Neural progenitor cell (in vitro differentiated cells): ENCODE measurements around the gene PCDHGB2. TPM values are rescaled to one million over a fixed set of nuclear protein-coding genes. Genes with fewer than 3 reads are reported as not detected.

ENCODE experiments used
- DNase-seq: peaks from one replicate; pipeline ENCODE4 v3.0.0-alpha.2; 2016; ENCODE audit warnings: low spot score
- H2AFZ ChIP-seq: fragments of 200-600 bp; sonication (generic); replicated peaks from 2 replicates; pipeline ENCODE4 v1.6.1; 2016; ENCODE audit warnings: antibody characterized with exemption
- H3F3A ChIP-seq: fragments of 200-600 bp; sonication (generic); 2 replicates; pipeline ENCODE4 v1.6.1; 2016; ENCODE audit warnings: antibody characterized with exemption, low read depth
- H3K27ac ChIP-seq: fragments of 200-600 bp; sonication (generic); 2 replicates; pipeline ENCODE4 v1.5.1; 2016; ENCODE audit warnings: mild to moderate bottlenecking
- H3K27me3 ChIP-seq: fragments of 200-600 bp; sonication (generic); 2 replicates; pipeline ENCODE4 v1.6.1; 2016; ENCODE audit warnings: mild to moderate bottlenecking, moderate library complexity
- H3K36me3 ChIP-seq: fragments of 200-600 bp; sonication (generic); 2 replicates; pipeline ENCODE4 v1.5.1; 2016
- H3K4me1 ChIP-seq: fragments of 200-600 bp; sonication (generic); 2 replicates; pipeline ENCODE4 v1.6.1; 2016; ENCODE audit warnings: mixed run types
- H3K4me2 ChIP-seq: fragments of 200-600 bp; sonication (generic); 2 replicates; pipeline ENCODE4 v1.6.1; 2016
- H3K4me3 ChIP-seq: fragments of 200-600 bp; sonication (generic); 2 replicates; pipeline ENCODE4 v1.5.1; 2016
- H3K79me2 ChIP-seq: fragments of 200-600 bp; sonication (generic); 2 replicates; pipeline ENCODE4 v1.6.1; 2016; ENCODE audit warnings: low read depth
- H3K9ac ChIP-seq: fragments of 200-600 bp; sonication (generic); 2 replicates; pipeline ENCODE4 v1.6.1; 2016
- H3K9me3 ChIP-seq: fragments of 200-600 bp; sonication (generic); 2 replicates; pipeline ENCODE4 v1.5.1; 2016; ENCODE audit warnings: low read depth
- H4K20me1 ChIP-seq: fragments of 200-600 bp; sonication (generic); 2 replicates; pipeline ENCODE4 v1.6.1; 2016; ENCODE audit warnings: low read depth
- H3K27ac Mint-ChIP-seq: 3 replicates; pipeline ENCODE4 v1.8.0; 2021; ENCODE audit warnings: mixed read lengths
- H3K27me3 Mint-ChIP-seq: 2 replicates; pipeline ENCODE4 v1.8.0; 2022; ENCODE audit warnings: low read depth, mild to moderate bottlenecking, inconsistent platforms, moderate library complexity, mixed read lengths; ENCODE audit not compliant: insufficient read depth
- H3K36me3 Mint-ChIP-seq: 3 replicates; pipeline ENCODE4 v1.8.0; 2021; ENCODE audit warnings: mixed read lengths
- H3K4me1 Mint-ChIP-seq: 3 replicates; pipeline ENCODE4 v1.8.0; 2021; ENCODE audit warnings: mixed read lengths
- H3K4me3 Mint-ChIP-seq: 3 replicates; pipeline ENCODE4 v1.8.0; 2021; ENCODE audit warnings: mild to moderate bottlenecking, moderate library complexity, mixed read lengths
- H3K9me3 Mint-ChIP-seq: 3 replicates; pipeline ENCODE4 v1.8.0; 2020; ENCODE audit warnings: mixed read lengths
- EZH2 ChIP-seq: fragments of 200-600 bp; sonication (generic); IDR thresholded peaks from 2 replicates; pipeline ENCODE4 v1.6.1; 2017; ENCODE audit warnings: antibody characterized with exemption, mild to moderate bottlenecking, moderate library complexity
- EZH2phosphoT487 ChIP-seq: fragments of 200-600 bp; sonication (generic); IDR thresholded peaks from 2 replicates; pipeline ENCODE4 v1.6.1; 2017; ENCODE audit warnings: antibody characterized with exemption
- total RNA-seq: library from RNA; depleted of rRNA; stranded (reverse); fragments of >200 nt; gene quantifications from 2 replicates; pipeline ENCODE4 v1.2.3, GENCODE V29; 2015; ENCODE audit warnings: low replicate concordance
- TF ChIP-seq, protein P1 (sequence below): fragments of 200-600 bp; sonication (generic); IDR thresholded peaks from 2 replicates; pipeline ENCODE4 v1.5.1; 2017; ENCODE audit warnings: antibody characterized with exemption, mild to moderate bottlenecking

PCDHGB2 gene
- total RNA-seq, 1 donor from 2014 or later = 2.2 TPM

DNA sequence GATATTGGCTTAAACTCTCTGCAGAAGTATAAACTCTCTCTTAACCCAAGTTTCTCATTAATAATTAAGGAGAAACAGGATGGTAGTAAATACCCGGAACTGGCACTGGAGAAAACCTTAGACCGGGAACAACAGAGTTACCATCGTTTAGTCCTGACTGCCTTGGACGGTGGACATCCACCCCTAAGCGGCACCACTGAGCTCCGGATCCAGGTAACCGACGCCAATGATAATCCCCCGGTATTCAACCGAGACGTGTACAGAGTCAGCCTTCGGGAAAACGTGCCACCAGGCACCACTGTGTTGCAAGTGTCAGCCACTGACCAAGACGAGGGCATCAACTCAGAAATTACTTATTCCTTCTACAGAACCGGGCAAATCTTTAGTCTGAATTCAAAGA, 38.8 kb downstream of the PCDHGB2 start:
- Mint-ChIP-seq H3K4me1 (no peaks in the 10 kb centered on the region), H3K4me3 (no peak overlapping the region), H3K27me3 (no peaks in the 10 kb centered on the region), H3K27ac (no peak overlapping the region), H3K36me3 (peaks cover 6% of the 10 kb centered on the region), H3K9me3 (peaks cover 61% of the 10 kb centered on the region)
- no peak overlapping the region for H3K4me2 ChIP-seq
- H3K4me1 ChIP-seq = no peaks in the 10 kb centered on the region
- peaks cover 34% of the 10 kb centered on the region for H3K9me3 ChIP-seq
- no peaks in the 10 kb centered on the region for H3K27me3 ChIP-seq
- TF ChIP-seq EZH2 (no peak), EZH2phosphoT487 (no peak)
- TF ChIP-seq, protein P1, sequence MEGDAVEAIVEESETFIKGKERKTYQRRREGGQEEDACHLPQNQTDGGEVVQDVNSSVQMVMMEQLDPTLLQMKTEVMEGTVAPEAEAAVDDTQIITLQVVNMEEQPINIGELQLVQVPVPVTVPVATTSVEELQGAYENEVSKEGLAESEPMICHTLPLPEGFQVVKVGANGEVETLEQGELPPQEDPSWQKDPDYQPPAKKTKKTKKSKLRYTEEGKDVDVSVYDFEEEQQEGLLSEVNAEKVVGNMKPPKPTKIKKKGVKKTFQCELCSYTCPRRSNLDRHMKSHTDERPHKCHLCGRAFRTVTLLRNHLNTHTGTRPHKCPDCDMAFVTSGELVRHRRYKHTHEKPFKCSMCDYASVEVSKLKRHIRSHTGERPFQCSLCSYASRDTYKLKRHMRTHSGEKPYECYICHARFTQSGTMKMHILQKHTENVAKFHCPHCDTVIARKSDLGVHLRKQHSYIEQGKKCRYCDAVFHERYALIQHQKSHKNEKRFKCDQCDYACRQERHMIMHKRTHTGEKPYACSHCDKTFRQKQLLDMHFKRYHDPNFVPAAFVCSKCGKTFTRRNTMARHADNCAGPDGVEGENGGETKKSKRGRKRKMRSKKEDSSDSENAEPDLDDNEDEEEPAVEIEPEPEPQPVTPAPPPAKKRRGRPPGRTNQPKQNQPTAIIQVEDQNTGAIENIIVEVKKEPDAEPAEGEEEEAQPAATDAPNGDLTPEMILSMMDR = no peak
- no peak for DNase-seq
- H3F3A ChIP-seq = no peaks in the 10 kb centered on the region
- H3K27ac ChIP-seq = no peak overlapping the region
- H3K79me2 ChIP-seq = no peaks in the 10 kb centered on the region
- H2AFZ ChIP-seq = no peak overlapping the region
- peaks cover 3% of the 10 kb centered on the region for H3K36me3 ChIP-seq
- H4K20me1 ChIP-seq = no peaks in the 10 kb centered on the region
- H3K9ac ChIP-seq = no peak overlapping the region
- H3K4me3 ChIP-seq = no peak overlapping the region

DNA sequence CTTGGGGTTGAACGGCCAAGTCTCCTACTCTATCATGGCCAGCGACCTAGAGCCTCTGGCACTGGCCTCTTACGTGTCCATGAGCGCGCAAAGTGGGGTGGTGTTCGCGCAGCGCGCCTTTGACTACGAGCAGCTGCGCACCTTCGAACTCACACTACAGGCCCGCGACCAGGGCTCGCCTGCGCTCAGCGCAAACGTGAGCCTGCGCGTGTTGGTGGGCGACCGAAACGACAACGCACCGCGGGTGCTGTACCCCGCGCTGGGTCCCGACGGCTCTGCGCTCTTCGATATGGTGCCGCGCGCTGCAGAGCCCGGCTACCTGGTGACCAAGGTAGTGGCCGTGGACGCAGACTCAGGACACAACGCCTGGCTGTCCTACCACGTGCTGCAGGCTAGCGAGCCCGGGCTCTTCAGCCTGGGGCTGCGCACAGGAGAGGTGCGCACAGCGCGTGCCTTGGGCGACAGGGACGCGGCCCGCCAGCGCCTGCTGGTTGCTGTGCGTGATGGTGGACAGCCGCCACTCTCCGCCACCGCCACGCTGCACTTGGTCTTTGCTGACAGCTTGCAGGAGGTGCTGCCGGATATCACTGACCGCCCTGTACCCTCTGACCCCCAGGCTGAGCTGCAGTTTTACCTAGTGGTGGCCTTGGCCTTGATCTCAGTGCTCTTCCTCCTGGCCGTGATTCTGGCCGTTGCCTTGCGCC, 39.9 kb downstream of the PCDHGB2 start:
- H3K4me2 ChIP-seq = no peak overlapping the region
- no peaks in the 10 kb centered on the region for H3K36me3 ChIP-seq
- H3K79me2 ChIP-seq = no peaks in the 10 kb centered on the region
- H3K9me3 ChIP-seq = peaks cover 27% of the 10 kb centered on the region
- H3K27ac ChIP-seq = no peak overlapping the region
- H3K4me1 ChIP-seq = no peaks in the 10 kb centered on the region
- no peak overlapping the region for H3K4me3 ChIP-seq
- H2AFZ ChIP-seq = no peak overlapping the region
- H3K27ac Mint-ChIP-seq = no peak overlapping the region
- H3K27me3 Mint-ChIP-seq = no peaks in the 10 kb centered on the region
- no peaks in the 10 kb centered on the region for H3K27me3 ChIP-seq
- TF ChIP-seq EZH2phosphoT487 = no peak
- no peak for TF ChIP-seq EZH2
- TF ChIP-seq, protein P1 = no peak
- H3K9ac ChIP-seq = no peak overlapping the region
- peaks cover 5% of the 10 kb centered on the region for H3K36me3 Mint-ChIP-seq
- no peak for DNase-seq
- H3K9me3 Mint-ChIP-seq = peaks cover 62% of the 10 kb centered on the region
- H3F3A ChIP-seq = no peaks in the 10 kb centered on the region
- H4K20me1 ChIP-seq = no peaks in the 10 kb centered on the region
- H3K4me3 Mint-ChIP-seq = no peak overlapping the region
- H3K4me1 Mint-ChIP-seq = no peaks in the 10 kb centered on the region

DNA sequence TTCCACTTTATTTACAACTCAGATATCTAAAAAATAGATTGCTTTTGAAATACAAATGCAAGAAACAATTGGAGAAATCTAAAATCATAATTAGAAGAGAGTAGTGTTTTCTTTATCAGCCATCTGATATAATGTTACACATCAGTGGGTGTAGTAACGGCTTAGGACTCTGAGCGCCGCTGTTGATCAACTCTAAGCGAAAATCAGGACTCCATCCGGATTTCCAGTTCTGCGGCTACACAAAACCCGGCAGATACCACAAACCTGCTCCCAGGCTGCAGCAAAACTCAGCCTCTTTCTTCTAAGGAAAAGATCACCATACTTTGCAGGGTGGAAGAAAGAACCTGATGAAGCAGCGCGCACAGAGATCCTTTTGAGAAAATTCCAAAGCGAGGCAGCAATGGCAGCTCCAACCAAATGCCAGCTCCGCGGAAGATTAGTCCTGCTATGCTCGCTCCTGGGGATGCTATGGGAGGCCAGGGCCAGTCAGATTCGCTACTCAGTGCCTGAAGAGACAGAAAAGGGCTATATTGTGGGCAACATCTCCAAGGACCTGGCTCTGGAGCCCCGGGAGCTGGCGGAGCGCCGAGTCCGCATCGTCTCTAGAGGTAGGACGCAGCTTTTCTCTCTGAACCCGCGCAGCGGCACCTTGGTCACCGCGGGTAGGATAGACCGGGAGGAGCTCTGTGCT, 42.9 kb downstream of the PCDHGB2 start, which contains the start of gene PCDHGA9:
Gene PCDHGA9, plus strand, starts transcription at position 226 of the 691 bp plus-strand sequence. Its CDS starts 175 bp downstream, at position 401.
- no peak within 1 kb of the TSS for H3K4me2 ChIP-seq
- no peaks in the 10 kb centered on the region for H3K36me3 ChIP-seq
- no peaks in the 10 kb centered on the region for H3K79me2 ChIP-seq
- no peak within 1 kb of the TSS for H2AFZ ChIP-seq
- H3K36me3 Mint-ChIP-seq = peaks cover 13% of the 10 kb centered on the region
- no peak for DNase-seq
- peaks cover 4% of the 10 kb centered on the region for H3F3A ChIP-seq
- H3K4me3 Mint-ChIP-seq = no peak within 1 kb of the TSS
- H3K27ac ChIP-seq = no peak within 1 kb of the TSS
- H3K9me3 Mint-ChIP-seq = peaks cover 61% of the 10 kb centered on the region
- H3K27ac Mint-ChIP-seq = no peak within 1 kb of the TSS
- H3K4me3 ChIP-seq = no peak within 1 kb of the TSS
- H3K9ac ChIP-seq = no peak within 1 kb of the TSS
- no peak for TF ChIP-seq EZH2phosphoT487
- TF ChIP-seq, protein P1 = peak; percentile 23
- no peaks in the 10 kb centered on the region for H3K27me3 Mint-ChIP-seq
- H3K4me1 Mint-ChIP-seq = no peaks in the 10 kb centered on the region
- H3K27me3 ChIP-seq = no peaks in the 10 kb centered on the region
- no peaks in the 10 kb centered on the region for H3K4me1 ChIP-seq
- no peaks in the 10 kb centered on the region for H4K20me1 ChIP-seq
- peaks cover 14% of the 10 kb centered on the region for H3K9me3 ChIP-seq
